Measurements from ENCODE around the gene SEMA3G. TPM values are rescaled to one million over a fixed set of nuclear protein-coding genes. Genes with fewer than 3 reads are reported as not detected.

Gene SEMA3G
- total and polyA plus RNA-seq, 2 donors (not counting 1 experiment from before 2014, with no cell fraction given) = 0.02 to 0.17 TPM

DNA sequence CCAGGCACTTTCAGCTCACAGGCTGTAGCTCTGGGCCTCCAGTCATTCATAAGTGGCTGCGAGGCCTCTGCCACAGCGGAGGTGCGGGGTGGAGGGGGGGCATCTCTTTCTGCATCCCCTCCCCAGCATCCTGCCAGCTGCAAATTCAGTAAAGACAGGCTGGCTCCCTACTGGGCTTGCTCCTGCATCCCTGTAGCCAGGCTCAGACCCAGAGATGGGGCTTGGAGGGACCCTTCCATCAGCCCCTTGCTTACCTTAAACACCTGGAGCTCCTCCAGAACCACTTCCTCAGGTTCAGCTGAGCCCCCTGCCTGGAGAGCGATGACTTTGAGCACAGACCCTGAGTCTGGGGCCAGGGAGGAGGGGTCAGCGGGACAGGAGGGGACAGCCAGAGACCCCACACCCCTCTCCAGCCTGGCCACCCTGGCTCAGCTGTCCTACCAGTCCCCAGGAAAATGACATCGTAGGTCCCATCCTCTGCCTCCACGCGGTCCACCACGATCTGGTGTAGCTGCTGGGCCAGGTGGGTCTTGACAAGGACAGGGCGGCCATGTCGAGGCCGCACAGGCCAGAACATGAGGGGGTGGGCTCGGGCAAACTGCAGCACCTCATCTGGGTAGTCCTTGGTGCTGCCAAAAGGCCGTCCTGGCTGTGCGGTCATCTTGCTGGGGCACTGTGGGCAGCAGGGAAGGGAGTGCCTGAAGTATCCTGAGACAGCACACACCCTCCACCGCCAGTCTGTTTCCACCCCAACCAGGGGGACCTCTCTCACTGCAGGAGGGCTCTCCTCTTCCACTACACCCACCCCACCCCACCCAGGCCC is 5.3 kb downstream of the SEMA3G start:
- no peaks in the 10 kb centered on the region for H3K4me1 ChIP-seq (ENCODE audit: control insufficient read depth, extremely low read depth, insufficient read depth, low read length)
- H3K27ac ChIP-seq (ENCODE audit: insufficient read depth, low read length) = no peak overlapping the region
- no peaks in the 10 kb centered on the region for H3K79me2 ChIP-seq (ENCODE audit: control insufficient read depth, insufficient read depth, low read length)
- no peak overlapping the region for H3K9ac ChIP-seq (ENCODE audit: insufficient read depth, low read length)
- no peak overlapping the region for H3K4me3 ChIP-seq (replicated peaks in 1 of 4; ENCODE audit: control extremely low read depth in 1 of 4, insufficient read depth in 1 of 4, low read depth in 3 of 4, low read length in 4 of 4)
- no peak overlapping the region for H3K4me2 ChIP-seq (ENCODE audit: extremely low read depth, insufficient read depth, low read length)
- H2AFZ ChIP-seq (ENCODE audit: low read length) = no peak overlapping the region
- no peaks in the 10 kb centered on the region for H3K9me3 ChIP-seq (ENCODE audit: control insufficient read depth, insufficient read depth, low read depth, low read length)
- no peaks in the 10 kb centered on the region for H4K20me1 ChIP-seq (ENCODE audit: control insufficient read depth, extremely low read depth, insufficient read depth, low read length)
- TF ChIP-seq CTCF (conservative IDR thresholded peaks at IDR 0.05 in 1 of 2, IDR thresholded peaks at IDR 0.05 in 1 of 2; ENCODE audit: low read depth in 1 of 2, low read length in 2 of 2) (no peak), EZH2 (IDR thresholded peaks at IDR 0.05; ENCODE audit: low read length, missing control alignments) (no peak)
- H3K27me3 ChIP-seq (ENCODE audit: control insufficient read depth, insufficient read depth, low read length) = peaks cover 2% of the 10 kb centered on the region
- no peaks in the 10 kb centered on the region for H3K36me3 ChIP-seq (ENCODE audit: control insufficient read depth, insufficient read depth, low read length)
- no peak for DNase-seq (ENCODE audit: low read depth in 2 of 2)

DNA sequence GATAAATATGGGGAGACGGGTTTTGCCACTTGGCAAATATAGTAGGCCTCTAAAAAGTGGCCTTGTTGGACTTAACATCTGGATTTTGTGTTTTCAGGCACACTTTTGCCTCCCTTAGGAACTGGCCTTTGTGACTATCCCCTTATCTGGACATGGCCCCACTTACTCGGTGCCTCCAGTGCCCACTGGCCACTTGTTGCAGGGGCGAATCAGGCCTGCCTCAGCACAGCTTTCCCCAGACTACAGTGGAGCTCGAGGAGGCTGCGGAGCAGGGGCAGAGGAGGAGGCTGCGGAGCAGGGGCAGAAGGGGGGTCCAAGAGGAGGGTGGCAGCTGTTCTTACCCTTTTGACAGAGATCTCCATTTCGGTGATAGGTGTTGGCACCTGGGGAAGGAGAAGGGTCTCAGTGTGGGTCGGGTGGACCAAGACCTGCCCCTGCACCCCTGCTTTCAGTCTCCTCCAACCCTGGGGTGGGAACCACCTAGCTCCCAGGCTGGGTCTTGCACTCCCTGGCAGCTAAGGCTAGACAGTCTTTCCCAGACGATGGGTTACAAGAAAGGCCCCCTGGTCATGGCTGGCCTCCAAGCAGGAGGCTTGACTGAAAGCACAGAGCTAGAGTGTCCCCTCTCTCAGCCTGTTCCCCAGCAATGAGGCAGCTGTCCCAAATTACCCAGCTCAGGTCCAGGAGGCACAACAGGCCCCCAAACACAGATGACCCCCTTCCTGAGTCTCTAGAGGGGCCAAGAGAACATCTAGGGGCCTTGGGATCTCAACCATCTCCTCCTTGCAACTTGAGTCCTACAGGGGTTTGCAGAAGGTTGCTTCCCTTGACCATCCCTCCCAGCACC is 6.1 kb downstream of the SEMA3G start:
- H2AFZ ChIP-seq (ENCODE audit: low read length) = no peak overlapping the region
- H3K4me1 ChIP-seq (ENCODE audit: control insufficient read depth, extremely low read depth, insufficient read depth, low read length) = no peaks in the 10 kb centered on the region

More for the DNA sequence above, 6.1 kb downstream of the SEMA3G start:
- H3K36me3 ChIP-seq (ENCODE audit: control insufficient read depth, insufficient read depth, low read length) = no peaks in the 10 kb centered on the region
- H3K9me3 ChIP-seq (ENCODE audit: control insufficient read depth, insufficient read depth, low read depth, low read length) = no peaks in the 10 kb centered on the region
- peaks cover 7% of the 10 kb centered on the region for H3K27me3 ChIP-seq (ENCODE audit: control insufficient read depth, insufficient read depth, low read length)
- no peak overlapping the region for H3K4me2 ChIP-seq (ENCODE audit: extremely low read depth, insufficient read depth, low read length)
- H3K4me3 ChIP-seq (replicated peaks in 1 of 4; ENCODE audit: control extremely low read depth in 1 of 4, insufficient read depth in 1 of 4, low read depth in 3 of 4, low read length in 4 of 4) = no peak overlapping the region
- H3K79me2 ChIP-seq (ENCODE audit: control insufficient read depth, insufficient read depth, low read length) = no peaks in the 10 kb centered on the region
- no peak for TF ChIP-seq CTCF (conservative IDR thresholded peaks at IDR 0.05 in 1 of 2, IDR thresholded peaks at IDR 0.05 in 1 of 2; ENCODE audit: low read depth in 1 of 2, low read length in 2 of 2)
- TF ChIP-seq EZH2 (IDR thresholded peaks at IDR 0.05; ENCODE audit: low read length, missing control alignments) = no peak
- H4K20me1 ChIP-seq (ENCODE audit: control insufficient read depth, extremely low read depth, insufficient read depth, low read length) = no peaks in the 10 kb centered on the region
- DNase-seq (ENCODE audit: low read depth in 2 of 2) = no peak
- no peak overlapping the region for H3K27ac ChIP-seq (ENCODE audit: insufficient read depth, low read length)
- no peak overlapping the region for H3K9ac ChIP-seq (ENCODE audit: insufficient read depth, low read length)
